ENCODE data around the gene SLC25A13.
"Not testable (repeated sequence)": the region's sequence is repeated elsewhere in the genome, so short reads cannot be mapped to it uniquely, and the experiment has no call there.

The SLC25A13 gene

DNA sequence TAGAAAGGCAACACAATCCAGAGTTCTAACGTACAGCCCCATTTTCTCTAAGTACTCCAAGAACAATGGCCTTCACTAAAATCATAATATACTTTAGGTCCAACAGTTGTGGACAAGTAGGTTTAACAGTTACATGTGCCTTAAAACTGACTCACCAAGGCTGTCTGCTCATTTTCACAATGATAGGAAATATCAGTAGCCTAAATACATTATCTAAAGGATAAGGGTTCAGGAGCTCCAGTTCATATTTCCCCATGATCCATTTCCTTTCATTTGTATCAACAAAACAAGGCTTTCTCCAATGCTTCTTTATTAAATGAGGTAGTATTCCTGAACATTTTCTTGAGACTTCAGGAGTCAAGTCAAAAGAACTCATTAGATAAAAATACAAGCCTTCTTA, 164.0 kb downstream of the SLC25A13 start:
- TF ChIP-seq, protein P1, sequence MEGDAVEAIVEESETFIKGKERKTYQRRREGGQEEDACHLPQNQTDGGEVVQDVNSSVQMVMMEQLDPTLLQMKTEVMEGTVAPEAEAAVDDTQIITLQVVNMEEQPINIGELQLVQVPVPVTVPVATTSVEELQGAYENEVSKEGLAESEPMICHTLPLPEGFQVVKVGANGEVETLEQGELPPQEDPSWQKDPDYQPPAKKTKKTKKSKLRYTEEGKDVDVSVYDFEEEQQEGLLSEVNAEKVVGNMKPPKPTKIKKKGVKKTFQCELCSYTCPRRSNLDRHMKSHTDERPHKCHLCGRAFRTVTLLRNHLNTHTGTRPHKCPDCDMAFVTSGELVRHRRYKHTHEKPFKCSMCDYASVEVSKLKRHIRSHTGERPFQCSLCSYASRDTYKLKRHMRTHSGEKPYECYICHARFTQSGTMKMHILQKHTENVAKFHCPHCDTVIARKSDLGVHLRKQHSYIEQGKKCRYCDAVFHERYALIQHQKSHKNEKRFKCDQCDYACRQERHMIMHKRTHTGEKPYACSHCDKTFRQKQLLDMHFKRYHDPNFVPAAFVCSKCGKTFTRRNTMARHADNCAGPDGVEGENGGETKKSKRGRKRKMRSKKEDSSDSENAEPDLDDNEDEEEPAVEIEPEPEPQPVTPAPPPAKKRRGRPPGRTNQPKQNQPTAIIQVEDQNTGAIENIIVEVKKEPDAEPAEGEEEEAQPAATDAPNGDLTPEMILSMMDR (IDR thresholded peaks at IDR 0.05; ENCODE audit: insufficient read depth, low read length, missing control alignments), result no peak
- POLR2A ChIA-PET, result no interaction called here
- DNase-seq (ENCODE audit: low read depth, low spot score), result no peak
- H3K4me3 ChIP-seq (ENCODE audit: low read depth, low read length), result no peak overlapping the region
- CTCF ChIA-PET, result no interaction called here

- POLR2A ChIA-PET; H3K4me3 ChIP-seq (ENCODE audit: low read depth, low read length); DNase-seq (ENCODE audit: low read depth, low spot score): not testable (repeated sequence)
- CTCF ChIA-PET, result interaction anchor here (0.7 kb wide), 1 partner anchor 21 kb away, joined by 3 read pairs; no protein-coding TSS in a partner anchor
Measured at GRCh38 chr7:96154506-96154905, 167.4 kb downstream of the SLC25A13 start.

DNA sequence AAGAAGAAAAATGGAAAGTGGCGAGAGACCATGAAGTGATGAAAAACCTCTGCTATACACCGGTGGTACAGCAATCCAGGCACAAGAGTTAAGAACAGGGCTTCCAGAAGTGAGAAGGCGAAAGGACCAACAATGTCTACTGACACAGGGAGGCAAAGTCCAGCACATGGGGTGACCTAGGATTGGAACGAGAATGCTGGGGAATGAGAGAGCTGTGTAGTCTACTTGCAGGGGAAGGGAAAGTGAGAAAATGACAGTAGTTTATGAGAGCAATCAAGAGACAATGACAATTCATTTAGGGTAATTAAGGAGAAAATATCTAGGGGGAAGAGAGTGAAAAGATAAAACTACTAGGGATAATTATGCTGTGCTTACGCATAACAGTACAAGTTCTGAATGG, 169.2 kb downstream of the SLC25A13 start:
- CTCF ChIA-PET, result no interaction called here
- TF ChIP-seq, protein P1 (IDR thresholded peaks at IDR 0.05; ENCODE audit: insufficient read depth, low read length, missing control alignments), result no peak
- POLR2A ChIA-PET, result no interaction called here
- DNase-seq (ENCODE audit: low read depth, low spot score), result no peak
- no peak overlapping the region for H3K4me3 ChIP-seq (ENCODE audit: low read depth, low read length)

GRCh38 chr7:96151889-96152288, 170.0 kb downstream of the SLC25A13 start:
- H3K4me3 ChIP-seq (ENCODE audit: low read depth, low read length), result no peak overlapping the region
- ChIA-PET CTCF (no interaction called here), POLR2A (no interaction called here)
- DNase-seq (ENCODE audit: low read depth, low spot score), result no peak
- TF ChIP-seq, protein P1 (IDR thresholded peaks at IDR 0.05; ENCODE audit: insufficient read depth, low read length, missing control alignments), result no peak

DNA sequence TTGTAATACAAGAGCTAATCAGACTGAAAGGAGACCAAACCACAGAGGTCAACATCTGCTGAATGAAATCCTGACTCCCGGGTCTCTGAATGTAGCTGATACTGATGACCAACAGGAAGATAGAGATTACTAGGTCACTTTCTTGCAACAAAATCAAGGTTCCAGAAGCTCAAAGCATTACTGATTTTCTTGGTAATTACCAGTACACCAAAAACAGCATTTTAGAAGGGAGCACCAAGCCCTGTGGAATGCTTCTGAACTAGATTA, 177.7 kb downstream of the SLC25A13 start:
- ChIA-PET CTCF (no interaction called here), POLR2A (no interaction called here)
- TF ChIP-seq, protein P1 (IDR thresholded peaks at IDR 0.05; ENCODE audit: insufficient read depth, low read length, missing control alignments), result no peak
- DNase-seq (ENCODE audit: low read depth, low spot score), result no peak
- no peak overlapping the region for H3K4me3 ChIP-seq (ENCODE audit: low read depth, low read length)

- no peak overlapping the region for H3K4me3 ChIP-seq (ENCODE audit: low read depth, low read length)
- TF ChIP-seq, protein P1 (IDR thresholded peaks at IDR 0.05; ENCODE audit: insufficient read depth, low read length, missing control alignments), result no peak
- no peak for DNase-seq (ENCODE audit: low read depth, low spot score)
- ChIA-PET POLR2A (no interaction called here), CTCF (no interaction called here)
Measured at GRCh38 chr7:96143495-96144259, 178.2 kb downstream of the SLC25A13 start.

DNA sequence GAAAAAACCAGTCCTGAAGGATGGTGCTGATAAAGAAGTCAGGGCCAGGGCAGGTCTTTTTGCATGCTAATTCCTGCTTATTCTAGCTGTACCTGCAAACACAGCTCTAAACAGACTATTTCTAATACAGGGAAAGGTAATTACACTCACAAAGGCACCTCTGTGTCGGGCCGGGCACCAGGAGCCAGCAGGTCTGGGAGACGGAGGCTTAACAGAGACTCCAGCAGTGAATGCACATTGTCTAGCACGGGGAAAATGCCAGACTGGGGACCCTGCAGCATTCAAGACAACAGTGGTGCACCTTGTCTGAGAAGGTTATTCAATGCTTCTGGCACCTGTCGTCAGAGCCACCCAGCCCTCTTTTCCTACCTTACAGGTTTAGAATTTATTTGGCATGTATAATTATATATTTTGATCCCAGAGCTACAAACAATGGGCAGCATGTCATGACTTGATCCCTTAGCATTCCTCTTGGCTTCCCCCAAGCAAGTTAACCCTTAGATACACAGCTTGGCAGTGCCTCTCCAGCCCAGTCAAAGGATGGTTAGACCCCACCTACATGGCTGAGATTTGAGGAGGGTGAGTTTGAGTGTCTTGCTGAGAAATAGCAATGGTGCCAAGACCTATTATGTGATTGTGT, 185.2 kb downstream of the SLC25A13 start:
- TF ChIP-seq, protein P1 (IDR thresholded peaks at IDR 0.05; ENCODE audit: insufficient read depth, low read length, missing control alignments), result no peak
- POLR2A ChIA-PET, result no interaction called here
- DNase-seq (ENCODE audit: low read depth, low spot score), result no peak
- no peak overlapping the region for H3K4me3 ChIP-seq (ENCODE audit: low read depth, low read length)
- CTCF ChIA-PET, result no interaction called here
